Prostate gland (tissue), 2 donors: ENCODE measurements around the gene ANKS4B.

Experiments
- CTCF ChIP-seq, 4 experiments: fragments of 200-600 bp in 2 of 4; fragments of 450-650 bp in 2 of 4; sonication (generic) in 2 of 4; IDR thresholded peaks; 1 replicate in 3 of 4; 2 replicates in 1 of 4; pipeline ENCODE4 v1.5.1; 2016 to 2019; ENCODE audit warnings: antibody characterized with exemption in 4 of 4, mild to moderate bottlenecking in 2 of 4, moderate library complexity in 2 of 4
- POLR2A ChIP-seq: fragments of 450-650 bp; IDR thresholded peaks from one replicate; pipeline ENCODE4 v1.6.1; 2016; ENCODE audit warnings: antibody characterized with exemption, mild to moderate bottlenecking

DNA sequence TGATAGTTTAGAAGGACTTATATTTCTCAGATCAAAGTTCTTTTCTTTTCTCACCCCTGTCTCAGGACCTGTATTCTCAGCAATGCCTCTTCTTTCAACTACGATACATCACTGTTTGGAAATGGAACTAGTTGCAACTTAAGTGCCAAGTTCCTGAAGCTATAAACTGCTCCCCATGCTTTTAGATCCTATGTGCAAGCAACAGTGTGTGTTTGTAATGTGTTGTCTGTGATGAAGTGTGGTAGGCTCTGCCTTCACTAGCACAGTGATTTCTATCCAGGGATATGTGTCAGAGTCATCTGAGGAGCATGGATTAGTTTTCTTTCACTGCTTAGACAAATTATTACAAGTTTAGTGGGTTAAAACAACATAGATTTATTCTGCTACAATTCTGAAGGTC lies 40.5 kb upstream of the ANKS4B start:
- TF ChIP-seq POLR2A (no peak), CTCF (IDR thresholded peaks at IDR 0.05) (no peak)
